GM21717 (cell line): Measurements from ENCODE around the gene PRDM2.

Experiments
- ATAC-seq: cut with Tn5 transposase; IDR thresholded peaks from one replicate; pipeline ENCODE4 v1.9.1; 2021; ENCODE audit warnings: mild to moderate bottlenecking, moderate library complexity; ENCODE audit not compliant: unreplicated experiment

PRDM2 gene

GRCh38 chr1:13786541-13786940 is 86.6 kb downstream of the PRDM2 start:
- ATAC-seq = no peak

- ATAC-seq = no peak
Measured at GRCh38 chr1:13788795-13789194, 88.8 kb downstream of the PRDM2 start.

DNA sequence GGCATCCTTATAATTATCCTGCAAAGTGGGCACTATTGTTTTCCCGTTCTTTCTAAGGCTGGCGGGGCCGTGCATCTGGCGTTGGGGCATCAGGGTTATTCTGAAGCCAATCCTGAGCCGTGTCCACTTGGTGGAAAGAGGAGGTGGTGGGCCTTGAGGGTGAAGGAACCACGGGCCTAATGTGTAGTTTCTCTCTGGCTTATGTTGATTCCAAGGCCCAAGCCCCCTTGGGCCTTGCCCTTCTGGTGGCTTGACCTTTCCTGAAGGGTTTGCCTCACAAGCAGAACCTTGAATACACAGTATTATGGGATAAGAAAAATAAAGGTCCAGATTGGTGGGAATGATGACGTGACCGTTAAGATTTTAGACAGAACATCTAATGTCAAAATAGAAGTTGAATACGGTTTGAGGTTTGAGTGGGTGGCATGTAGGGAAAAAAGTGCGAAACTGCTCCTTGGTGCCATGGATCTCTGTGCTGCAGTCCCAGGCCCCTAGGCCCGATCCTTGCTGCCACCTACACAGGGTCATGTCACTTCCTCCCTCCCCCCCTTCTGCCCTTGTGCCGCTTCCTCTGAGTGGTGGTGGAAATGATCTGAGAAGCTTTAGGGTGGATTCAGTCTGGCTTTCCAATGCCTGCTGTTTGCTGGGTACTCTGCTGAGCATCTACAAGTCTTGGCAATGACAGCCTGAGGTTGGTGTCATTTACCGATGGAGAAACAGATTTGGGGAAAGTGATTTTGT is 90.5 kb downstream of the PRDM2 start:
- no peak for ATAC-seq

- no peak for ATAC-seq
Measured at GRCh38 chr1:13792419-13792818, 92.4 kb downstream of the PRDM2 start.

DNA sequence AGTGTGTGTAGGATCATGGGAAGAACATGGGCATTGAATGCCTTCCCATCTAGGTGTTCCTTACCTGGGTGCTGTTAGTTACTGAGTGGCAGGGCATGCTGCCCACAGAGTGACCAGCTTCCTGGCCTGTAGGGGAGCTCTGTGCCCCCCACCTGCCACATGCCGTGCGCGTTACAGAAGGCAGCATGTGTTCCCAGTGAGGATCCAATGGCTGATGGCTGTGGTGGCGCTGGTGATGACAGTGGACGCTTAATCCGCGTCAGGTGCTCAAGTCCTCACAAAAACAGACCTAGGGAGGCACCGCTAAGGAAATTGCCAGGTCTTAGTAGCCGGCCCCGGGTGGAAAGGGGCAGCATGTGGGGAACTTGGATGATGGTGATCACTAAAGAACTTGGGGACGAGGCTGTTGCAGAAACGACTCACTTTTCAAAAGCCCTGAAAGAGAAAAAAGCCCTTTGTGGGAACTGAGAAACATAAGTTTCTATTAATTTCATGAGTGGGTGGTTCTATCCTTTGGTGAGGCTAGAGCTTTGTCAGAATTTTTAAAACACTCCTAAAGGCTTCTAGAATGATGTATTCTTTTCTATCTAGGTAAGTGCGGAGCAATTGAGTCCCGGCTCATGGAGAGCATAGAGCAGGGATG is 93.2 kb downstream of the PRDM2 start:
- no peak for ATAC-seq

GRCh38 chr1:13794231-13795187 is 94.5 kb downstream of the PRDM2 start:
- ATAC-seq = no peak

DNA sequence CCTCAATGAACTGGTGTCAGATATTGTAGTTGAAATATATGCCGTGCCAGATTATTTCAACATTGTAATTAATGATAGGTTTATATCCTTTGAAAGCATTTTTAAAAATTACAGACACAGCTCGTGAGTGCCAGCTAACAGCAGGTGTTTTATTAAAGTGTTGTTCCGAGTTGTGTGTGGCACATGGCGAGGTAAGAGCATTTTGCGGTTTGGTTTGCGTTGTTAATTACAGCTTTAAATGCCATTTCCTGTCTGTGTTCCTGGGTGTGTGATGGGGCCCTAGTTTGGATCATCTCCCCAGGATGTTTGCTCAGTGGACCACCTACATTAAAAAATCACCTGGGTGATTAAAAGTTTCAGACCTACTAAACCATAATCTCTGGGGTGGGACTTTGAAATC is 97.4 kb downstream of the PRDM2 start:
- ATAC-seq = no peak

- ATAC-seq = no peak
Measured at GRCh38 chr1:13798120-13798519, 98.1 kb downstream of the PRDM2 start.

DNA sequence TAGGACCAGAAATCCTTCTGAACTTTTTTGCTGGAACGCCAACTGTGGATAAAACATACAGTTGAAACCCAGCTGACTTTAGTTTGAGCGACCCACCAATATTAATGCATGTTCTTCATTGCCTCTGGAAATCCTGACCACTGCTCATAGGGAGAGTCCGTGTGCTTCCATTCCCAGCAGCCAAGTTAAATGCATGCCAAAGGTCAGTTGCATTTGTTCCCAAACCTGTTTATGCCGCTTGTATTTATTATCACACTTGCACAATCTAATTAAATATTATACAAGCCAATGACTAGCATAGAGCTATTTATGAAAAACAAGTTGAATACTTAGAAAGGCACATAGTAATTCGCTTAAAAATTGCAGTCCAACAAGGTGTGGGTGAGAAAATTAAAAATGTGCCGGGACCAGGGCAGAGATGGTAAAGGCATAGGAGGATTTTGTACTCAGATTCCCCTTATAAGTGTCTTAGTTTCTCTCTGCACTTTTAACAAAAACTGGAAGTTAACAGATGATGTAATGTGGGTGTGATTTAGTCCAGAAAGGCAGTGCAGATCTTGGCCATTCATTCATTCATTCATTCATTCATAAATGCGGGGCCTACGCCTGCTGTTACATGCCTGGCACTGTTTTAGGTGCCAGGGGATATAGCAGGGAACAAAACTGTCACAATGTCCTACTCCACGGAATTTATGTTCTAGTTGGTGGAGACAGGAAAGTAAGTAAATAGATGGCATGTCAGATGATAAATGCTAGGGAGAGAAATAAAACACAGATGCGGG is 99.7 kb downstream of the PRDM2 start:
- no peak for ATAC-seq

- no peak for ATAC-seq
Measured at GRCh38 chr1:13801232-13801631, 101.2 kb downstream of the PRDM2 start.

GRCh38 chr1:13801655-13802486 is 101.9 kb downstream of the PRDM2 start:
- ATAC-seq = no peak

- no peak for ATAC-seq
Measured at GRCh38 chr1:13802782-13803545, 103.0 kb downstream of the PRDM2 start.

GRCh38 chr1:13803546-13804239 is 103.7 kb downstream of the PRDM2 start:
- ATAC-seq = no peak

- no peak for ATAC-seq
Measured at GRCh38 chr1:13804240-13804633, 104.2 kb downstream of the PRDM2 start.

GRCh38 chr1:13805431-13805830 is 105.4 kb downstream of the PRDM2 start:
- no peak for ATAC-seq

DNA sequence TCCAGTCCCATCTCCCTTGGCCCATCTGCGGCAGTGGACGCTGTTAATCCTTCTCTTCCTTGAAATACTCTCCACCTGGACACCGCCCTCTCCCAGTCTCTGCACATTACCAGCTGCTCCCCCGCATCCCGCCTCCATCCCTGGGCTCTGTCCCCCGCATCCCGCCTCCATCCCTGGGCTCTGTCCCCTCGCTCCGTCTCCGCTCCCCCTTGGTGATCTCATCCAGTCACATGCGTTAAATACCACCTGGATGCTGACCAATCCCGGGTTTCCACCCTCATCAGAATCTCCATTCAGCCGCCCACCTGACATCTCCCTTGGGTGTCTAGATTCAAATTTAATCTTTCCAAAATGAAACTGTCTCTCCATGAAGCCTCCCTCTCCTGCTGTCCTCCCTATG is 106.1 kb downstream of the PRDM2 start:
- ATAC-seq = no peak

GRCh38 chr1:13807209-13807608 is 107.2 kb downstream of the PRDM2 start:
- no peak for ATAC-seq

DNA sequence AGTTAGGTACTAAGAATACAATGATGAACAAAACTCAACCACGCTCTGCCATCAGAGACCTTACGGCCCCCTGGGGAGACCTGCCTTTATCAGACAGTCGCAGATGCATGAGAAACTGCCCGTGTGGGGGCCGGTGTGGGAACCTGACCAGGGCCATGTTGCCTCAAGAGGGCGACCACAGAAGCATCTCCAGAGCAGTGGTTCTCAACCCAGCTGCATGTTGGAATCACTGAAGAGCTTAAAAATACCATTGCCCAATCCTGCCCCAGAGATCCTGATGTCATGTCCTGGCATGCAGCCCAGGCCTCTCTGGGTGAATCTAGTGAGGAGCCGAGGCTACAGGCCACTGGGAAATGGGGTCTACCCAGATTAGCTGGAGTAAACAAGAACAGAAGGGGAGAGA is 108.7 kb downstream of the PRDM2 start:
- no peak for ATAC-seq
